ENCODE results near the gene BPIFB6.

Gene BPIFB6

DNA sequence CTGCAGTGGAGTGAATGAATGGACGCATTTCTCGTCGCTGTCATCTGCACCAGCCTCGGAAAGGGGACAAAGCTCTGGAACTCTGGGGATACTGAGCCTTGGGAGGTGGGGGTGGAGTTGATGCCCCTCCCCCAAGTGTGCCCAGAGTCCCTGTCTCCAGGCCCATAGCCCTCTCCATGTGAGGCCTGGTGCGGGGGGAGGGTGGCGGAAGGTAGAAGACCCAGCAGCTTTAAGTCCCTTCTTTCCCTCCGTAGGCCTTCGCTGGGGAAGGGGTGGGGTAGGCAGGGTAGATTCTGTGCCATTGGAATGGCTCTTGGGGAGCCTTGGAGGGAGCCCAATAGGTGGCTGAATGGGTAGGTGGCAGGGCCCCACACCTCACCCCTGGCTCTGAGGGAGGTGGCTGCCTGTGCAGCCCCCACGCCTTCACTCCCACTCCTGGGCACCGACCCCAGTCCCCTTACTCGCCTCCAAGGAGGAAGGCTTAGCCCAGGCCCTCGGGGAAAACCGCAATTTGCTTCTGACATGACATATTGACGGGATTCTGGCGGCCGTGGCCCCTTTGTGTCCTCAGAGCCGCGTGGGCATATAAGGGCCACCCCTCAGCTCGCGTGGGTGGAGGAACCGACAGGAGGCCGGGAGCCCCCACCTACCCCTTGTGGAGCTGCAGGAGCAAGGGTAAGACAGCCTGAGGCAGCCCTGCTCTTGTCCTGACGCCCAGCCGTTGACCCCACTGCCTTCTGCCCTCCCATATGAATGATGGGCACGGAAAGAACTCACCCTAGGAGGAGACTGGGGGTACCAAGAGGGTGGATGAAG lies 22.1 kb downstream of the BPIFB6 start, which contains the start of gene BPIFB3:
Gene BPIFB3, plus strand, starts transcription at position 613 of the 816 bp plus-strand sequence. CDS start 1,533 bp downstream, outside the sequence.
- no peaks in the 10 kb centered on the region for H3K27me3 ChIP-seq (ENCODE audit: control insufficient read depth in 1 of 2, insufficient read depth in 2 of 2, low read length in 2 of 2)
- no peaks in the 10 kb centered on the region for H3K36me3 ChIP-seq (ENCODE audit: control insufficient read depth in 1 of 2, insufficient read depth in 2 of 2, low read length in 2 of 2)
- H3K27ac ChIP-seq (ENCODE audit: low read depth, low read length), result no peak within 1 kb of the TSS
- H3K9me3 ChIP-seq (ENCODE audit: control insufficient read depth in 1 of 2, low read length in 2 of 2), result no peaks in the 10 kb centered on the region
- H3K4me1 ChIP-seq (ENCODE audit: control insufficient read depth in 1 of 2, insufficient read depth in 2 of 2, low read length in 2 of 2), result no peaks in the 10 kb centered on the region
- H3K9ac ChIP-seq (ENCODE audit: low read depth in 1 of 2, low read length in 2 of 2), result no peak within 1 kb of the TSS
- no peak within 1 kb of the TSS for H3K4me3 ChIP-seq (ENCODE audit: low read depth in 1 of 2, low read length in 2 of 2)

DNA sequence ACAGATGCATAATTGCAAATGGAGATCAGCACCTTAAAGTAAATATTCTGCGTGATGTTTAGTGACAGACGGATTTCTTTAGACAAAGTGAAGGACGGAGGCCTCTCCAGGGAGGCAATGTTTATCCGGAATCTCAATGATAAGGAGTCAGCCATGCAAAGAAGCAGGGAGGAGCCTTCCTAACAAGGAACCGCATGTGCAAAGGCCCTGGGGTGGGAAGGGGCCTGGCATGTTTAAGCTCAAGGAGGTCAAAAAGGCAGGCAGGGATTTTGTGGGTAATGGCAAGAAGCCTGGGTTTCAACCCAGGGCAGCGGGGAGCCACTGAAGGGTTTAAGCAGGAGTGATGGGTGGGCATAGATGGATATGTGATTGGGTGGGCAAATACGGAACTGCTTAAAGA lies 22.9 kb downstream of the BPIFB6 start:
- Histone ChIP-seq H3K27me3 (ENCODE audit: control insufficient read depth in 1 of 2, insufficient read depth in 2 of 2, low read length in 2 of 2) (no peaks in the 10 kb centered on the region), H3K4me1 (ENCODE audit: control insufficient read depth in 1 of 2, insufficient read depth in 2 of 2, low read length in 2 of 2) (no peaks in the 10 kb centered on the region)

GRCh38 chr20:33054791-33055190 lies 23.3 kb downstream of the BPIFB6 start:
- H3K27me3 ChIP-seq (ENCODE audit: control insufficient read depth in 1 of 2, insufficient read depth in 2 of 2, low read length in 2 of 2), result no peaks in the 10 kb centered on the region
- H3K9ac ChIP-seq (ENCODE audit: low read depth in 1 of 2, low read length in 2 of 2), result no peak overlapping the region
- H3K27ac ChIP-seq (ENCODE audit: low read depth, low read length), result no peak overlapping the region
- H3K36me3 ChIP-seq (ENCODE audit: control insufficient read depth in 1 of 2, insufficient read depth in 2 of 2, low read length in 2 of 2), result no peaks in the 10 kb centered on the region
- H3K9me3 ChIP-seq (ENCODE audit: control insufficient read depth in 1 of 2, low read length in 2 of 2), result no peaks in the 10 kb centered on the region
- H3K4me3 ChIP-seq (ENCODE audit: low read depth in 1 of 2, low read length in 2 of 2), result no peak overlapping the region
- H3K4me1 ChIP-seq (ENCODE audit: control insufficient read depth in 1 of 2, insufficient read depth in 2 of 2, low read length in 2 of 2), result no peaks in the 10 kb centered on the region

More for the DNA sequence above, 22.9 kb downstream of the BPIFB6 start:
- Histone ChIP-seq H3K36me3 (ENCODE audit: control insufficient read depth in 1 of 2, insufficient read depth in 2 of 2, low read length in 2 of 2) (no peaks in the 10 kb centered on the region), H3K27ac (ENCODE audit: low read depth, low read length) (no peak overlapping the region), H3K9ac (ENCODE audit: low read depth in 1 of 2, low read length in 2 of 2) (no peak overlapping the region), H3K9me3 (ENCODE audit: control insufficient read depth in 1 of 2, low read length in 2 of 2) (no peaks in the 10 kb centered on the region), H3K4me3 (ENCODE audit: low read depth in 1 of 2, low read length in 2 of 2) (no peak overlapping the region)

- no peak overlapping the region for H3K27ac ChIP-seq (ENCODE audit: low read depth, low read length)
- H3K9me3 ChIP-seq (ENCODE audit: control insufficient read depth in 1 of 2, low read length in 2 of 2), result no peaks in the 10 kb centered on the region
- no peak overlapping the region for H3K9ac ChIP-seq (ENCODE audit: low read depth in 1 of 2, low read length in 2 of 2)
- H3K36me3 ChIP-seq (ENCODE audit: control insufficient read depth in 1 of 2, insufficient read depth in 2 of 2, low read length in 2 of 2), result no peaks in the 10 kb centered on the region
- H3K4me1 ChIP-seq (ENCODE audit: control insufficient read depth in 1 of 2, insufficient read depth in 2 of 2, low read length in 2 of 2), result no peaks in the 10 kb centered on the region
- H3K27me3 ChIP-seq (ENCODE audit: control insufficient read depth in 1 of 2, insufficient read depth in 2 of 2, low read length in 2 of 2), result no peaks in the 10 kb centered on the region
- no peak overlapping the region for H3K4me3 ChIP-seq (ENCODE audit: low read depth in 1 of 2, low read length in 2 of 2)
Observed at GRCh38 chr20:33059136-33059535, 27.7 kb downstream of the BPIFB6 start.

DNA sequence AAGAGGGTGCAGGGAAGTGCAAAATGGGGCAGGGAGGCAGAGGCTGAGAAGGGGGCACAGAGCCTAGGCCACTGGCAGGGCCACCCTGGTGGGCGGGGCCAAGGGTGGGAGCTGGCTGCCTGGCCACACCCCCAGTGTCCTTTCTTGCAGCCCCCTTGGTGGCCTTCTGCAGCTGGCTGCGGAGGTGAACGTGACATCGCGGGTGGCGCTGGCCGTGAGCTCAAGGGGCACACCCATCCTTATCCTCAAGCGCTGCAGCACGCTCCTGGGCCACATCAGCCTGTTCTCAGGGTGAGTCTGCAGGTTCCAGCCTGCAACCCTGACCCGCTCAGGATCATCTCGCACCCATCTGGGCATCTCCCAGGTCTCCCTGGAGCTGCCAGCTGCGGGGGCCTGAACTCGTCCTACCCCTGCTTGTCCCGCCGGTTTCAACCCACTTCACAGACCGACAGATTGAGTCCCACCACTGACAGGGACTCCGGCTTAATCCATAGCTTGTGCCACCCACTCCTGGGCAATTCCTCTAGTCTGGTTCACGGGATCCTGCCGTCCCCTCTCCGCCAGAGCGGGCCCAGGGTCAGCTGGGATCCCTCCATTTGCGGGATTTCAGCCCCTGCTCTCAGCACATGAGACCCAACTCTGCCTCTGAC lies 28.4 kb downstream of the BPIFB6 start:
- no peak overlapping the region for H3K9ac ChIP-seq (ENCODE audit: low read depth in 1 of 2, low read length in 2 of 2)
- no peaks in the 10 kb centered on the region for H3K36me3 ChIP-seq (ENCODE audit: control insufficient read depth in 1 of 2, insufficient read depth in 2 of 2, low read length in 2 of 2)
- H3K27me3 ChIP-seq (ENCODE audit: control insufficient read depth in 1 of 2, insufficient read depth in 2 of 2, low read length in 2 of 2), result no peaks in the 10 kb centered on the region
- no peaks in the 10 kb centered on the region for H3K9me3 ChIP-seq (ENCODE audit: control insufficient read depth in 1 of 2, low read length in 2 of 2)
- no peaks in the 10 kb centered on the region for H3K4me1 ChIP-seq (ENCODE audit: control insufficient read depth in 1 of 2, insufficient read depth in 2 of 2, low read length in 2 of 2)
- no peak overlapping the region for H3K27ac ChIP-seq (ENCODE audit: low read depth, low read length)
- no peak overlapping the region for H3K4me3 ChIP-seq (ENCODE audit: low read depth in 1 of 2, low read length in 2 of 2)

DNA sequence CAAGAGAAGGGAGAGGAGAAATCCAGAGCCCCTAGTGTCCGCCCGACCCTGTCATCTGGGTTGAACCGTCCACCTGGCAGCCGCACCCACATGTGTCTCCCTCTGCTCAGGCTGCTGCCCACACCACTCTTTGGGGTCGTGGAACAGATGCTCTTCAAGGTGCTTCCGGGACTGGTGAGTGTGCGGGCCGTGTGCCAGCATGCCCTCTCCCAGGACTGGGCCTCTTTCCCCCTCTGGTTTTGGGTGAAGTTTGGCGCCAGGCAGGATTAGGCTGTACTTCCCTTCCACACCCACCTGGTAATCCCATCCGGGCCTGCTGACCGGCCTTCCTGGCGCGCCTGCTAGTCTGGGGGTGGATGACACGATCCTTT lies 30.2 kb downstream of the BPIFB6 start:
- H3K9ac ChIP-seq (ENCODE audit: low read depth in 1 of 2, low read length in 2 of 2), result no peak overlapping the region
- no peaks in the 10 kb centered on the region for H3K9me3 ChIP-seq (ENCODE audit: control insufficient read depth in 1 of 2, low read length in 2 of 2)
- no peaks in the 10 kb centered on the region for H3K4me1 ChIP-seq (ENCODE audit: control insufficient read depth in 1 of 2, insufficient read depth in 2 of 2, low read length in 2 of 2)
- H3K36me3 ChIP-seq (ENCODE audit: control insufficient read depth in 1 of 2, insufficient read depth in 2 of 2, low read length in 2 of 2), result no peaks in the 10 kb centered on the region
- no peak overlapping the region for H3K27ac ChIP-seq (ENCODE audit: low read depth, low read length)
- no peak overlapping the region for H3K4me3 ChIP-seq (ENCODE audit: low read depth in 1 of 2, low read length in 2 of 2)
- no peaks in the 10 kb centered on the region for H3K27me3 ChIP-seq (ENCODE audit: control insufficient read depth in 1 of 2, insufficient read depth in 2 of 2, low read length in 2 of 2)

GRCh38 chr20:33062105-33062824 lies 30.8 kb downstream of the BPIFB6 start:
- Histone ChIP-seq H3K9ac (ENCODE audit: low read depth in 1 of 2, low read length in 2 of 2) (no peak overlapping the region), H3K27me3 (ENCODE audit: control insufficient read depth in 1 of 2, insufficient read depth in 2 of 2, low read length in 2 of 2) (no peaks in the 10 kb centered on the region), H3K36me3 (ENCODE audit: control insufficient read depth in 1 of 2, insufficient read depth in 2 of 2, low read length in 2 of 2) (no peaks in the 10 kb centered on the region), H3K4me3 (ENCODE audit: low read depth in 1 of 2, low read length in 2 of 2) (no peak overlapping the region), H3K4me1 (ENCODE audit: control insufficient read depth in 1 of 2, insufficient read depth in 2 of 2, low read length in 2 of 2) (no peaks in the 10 kb centered on the region), H3K27ac (ENCODE audit: low read depth, low read length) (no peak overlapping the region), H3K9me3 (ENCODE audit: control insufficient read depth in 1 of 2, low read length in 2 of 2) (no peaks in the 10 kb centered on the region)

GRCh38 chr20:33062825-33063149 lies 31.3 kb downstream of the BPIFB6 start:
- H3K36me3 ChIP-seq (ENCODE audit: control insufficient read depth in 1 of 2, insufficient read depth in 2 of 2, low read length in 2 of 2), result no peaks in the 10 kb centered on the region
- no peak overlapping the region for H3K27ac ChIP-seq (ENCODE audit: low read depth, low read length)
- no peak overlapping the region for H3K9ac ChIP-seq (ENCODE audit: low read depth in 1 of 2, low read length in 2 of 2)
- no peaks in the 10 kb centered on the region for H3K27me3 ChIP-seq (ENCODE audit: control insufficient read depth in 1 of 2, insufficient read depth in 2 of 2, low read length in 2 of 2)
- no peaks in the 10 kb centered on the region for H3K4me1 ChIP-seq (ENCODE audit: control insufficient read depth in 1 of 2, insufficient read depth in 2 of 2, low read length in 2 of 2)
- H3K9me3 ChIP-seq (ENCODE audit: control insufficient read depth in 1 of 2, low read length in 2 of 2), result no peaks in the 10 kb centered on the region
- H3K4me3 ChIP-seq (ENCODE audit: low read depth in 1 of 2, low read length in 2 of 2), result no peak overlapping the region

GRCh38 chr20:33063271-33063670 lies 31.8 kb downstream of the BPIFB6 start:
- H3K27me3 ChIP-seq (ENCODE audit: control insufficient read depth in 1 of 2, insufficient read depth in 2 of 2, low read length in 2 of 2), result no peaks in the 10 kb centered on the region
- no peak overlapping the region for H3K9ac ChIP-seq (ENCODE audit: low read depth in 1 of 2, low read length in 2 of 2)
- H3K27ac ChIP-seq (ENCODE audit: low read depth, low read length), result no peak overlapping the region
- no peaks in the 10 kb centered on the region for H3K36me3 ChIP-seq (ENCODE audit: control insufficient read depth in 1 of 2, insufficient read depth in 2 of 2, low read length in 2 of 2)
- H3K9me3 ChIP-seq (ENCODE audit: control insufficient read depth in 1 of 2, low read length in 2 of 2), result no peaks in the 10 kb centered on the region
- no peak overlapping the region for H3K4me3 ChIP-seq (ENCODE audit: low read depth in 1 of 2, low read length in 2 of 2)
- H3K4me1 ChIP-seq (ENCODE audit: control insufficient read depth in 1 of 2, insufficient read depth in 2 of 2, low read length in 2 of 2), result no peaks in the 10 kb centered on the region

DNA sequence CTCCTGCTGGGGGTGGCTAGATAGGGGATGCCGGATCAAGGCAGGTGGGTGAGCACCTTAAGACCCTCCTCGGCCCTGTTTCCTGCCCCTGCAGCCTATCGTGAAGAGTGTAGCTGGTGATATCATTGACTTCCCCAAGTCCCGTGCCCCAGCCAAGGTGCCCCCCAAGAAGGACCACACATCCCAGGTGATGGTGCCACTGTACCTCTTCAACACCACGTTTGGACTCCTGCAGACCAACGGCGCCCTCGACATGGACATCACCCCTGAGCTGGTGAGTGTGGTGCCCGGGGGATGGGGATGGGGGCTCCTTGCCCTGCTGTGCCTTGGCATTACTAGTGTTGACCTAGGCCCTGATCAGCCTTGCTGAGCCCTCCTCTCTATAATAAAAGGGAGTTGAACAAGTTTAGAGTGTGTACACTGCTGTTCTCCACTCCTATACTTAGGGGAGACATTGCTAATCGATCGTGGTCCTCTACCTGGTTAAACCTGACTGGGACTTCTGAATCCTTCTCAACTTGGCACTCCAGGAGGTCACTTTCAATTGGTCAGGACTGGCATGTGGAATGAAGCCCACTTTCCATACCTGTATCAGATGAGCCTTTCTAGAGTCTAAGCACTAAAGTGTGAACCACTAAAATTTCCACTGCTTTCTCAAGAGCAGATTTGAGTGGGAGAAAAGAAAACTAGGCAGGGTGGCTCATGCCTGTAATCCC lies 33.3 kb downstream of the BPIFB6 start:
- H3K27me3 ChIP-seq (ENCODE audit: control insufficient read depth in 1 of 2, insufficient read depth in 2 of 2, low read length in 2 of 2), result peaks cover 0 to 4% of the 10 kb centered on the region in 2 donors
- H3K9me3 ChIP-seq (ENCODE audit: control insufficient read depth in 1 of 2, low read length in 2 of 2), result no peaks in the 10 kb centered on the region
- no peaks in the 10 kb centered on the region for H3K4me1 ChIP-seq (ENCODE audit: control insufficient read depth in 1 of 2, insufficient read depth in 2 of 2, low read length in 2 of 2)
- no peak overlapping the region for H3K4me3 ChIP-seq (ENCODE audit: low read depth in 1 of 2, low read length in 2 of 2)
- no peaks in the 10 kb centered on the region for H3K36me3 ChIP-seq (ENCODE audit: control insufficient read depth in 1 of 2, insufficient read depth in 2 of 2, low read length in 2 of 2)
- H3K27ac ChIP-seq (ENCODE audit: low read depth, low read length), result no peak overlapping the region
- no peak overlapping the region for H3K9ac ChIP-seq (ENCODE audit: low read depth in 1 of 2, low read length in 2 of 2)
